H1 (cell line): Measurements from ENCODE around the gene VSTM4. TPM values are rescaled to one million over a fixed set of nuclear protein-coding genes. Genes with fewer than 3 reads are reported as not detected.

ENCODE experiments used
- CTCF ChIA-PET: fragments of 300-600 bp; sonication (Branson Sonifier 250); formaldehyde crosslinking; loops from one replicate; lab custom pipeline; 2021; ENCODE audit not compliant: partially characterized antibody; lab: Charles Lee
- POLR2A ChIA-PET: fragments of 300-600 bp; sonication (Branson Sonifier 250); formaldehyde crosslinking; loops from one replicate; lab custom pipeline; 2021; ENCODE audit warnings: inconsistent platforms; ENCODE audit not compliant: partially characterized antibody; lab: Charles Lee
- DNase-seq, 2 experiments: peaks; one replicate each; pipeline versions ENCODE4 v3.0.0 to v3.0.0-alpha.2; 2010 to 2022; ENCODE audit warnings: low spot score in 2 of 2, low read depth in 1 of 2, mixed read lengths in 1 of 2
- FAIRE-seq: peaks from 2 replicates; lab custom pipeline; 2011; peaks lifted over from hg19 to GRCh38; lab: Jason Lieb, UNC
- H2AFZ ChIP-seq: 2 replicates; pipeline ENCODE4 v1.8.1; 2012; ENCODE audit warnings: low read length, inconsistent platforms
- H2AK5ac ChIP-seq: 2 replicates; pipeline ENCODE4 v1.6.1; 2013; ENCODE audit warnings: low read depth, low read length
- H2BK120ac ChIP-seq: replicated peaks from 2 replicates; pipeline ENCODE3; 2013; ENCODE audit warnings: low read depth, low read length, inconsistent platforms
- H2BK12ac ChIP-seq: 2 replicates; pipeline ENCODE4 v1.6.1; 2013; ENCODE audit warnings: low read depth, low read length
- H2BK15ac ChIP-seq: 2 replicates; pipeline ENCODE4 v1.6.1; 2013; ENCODE audit warnings: low read length
- H2BK20ac ChIP-seq: 2 replicates; pipeline ENCODE4 v1.6.1; 2013; ENCODE audit warnings: low read length
- H2BK5ac ChIP-seq: 2 replicates; pipeline ENCODE4 v1.6.1; 2013; ENCODE audit warnings: low read depth, low read length
- H3K14ac ChIP-seq: 2 replicates; pipeline ENCODE4 v1.6.1; 2013; ENCODE audit warnings: inconsistent platforms; ENCODE audit not compliant: insufficient read length
- H3K18ac ChIP-seq: 2 replicates; pipeline ENCODE4 v1.6.1; 2013; ENCODE audit warnings: low read length; ENCODE audit errors: extremely low read depth
- H3K23ac ChIP-seq: 2 replicates; pipeline ENCODE4 v1.6.1; 2013; ENCODE audit warnings: inconsistent platforms; ENCODE audit not compliant: insufficient read length
- H3K23me2 ChIP-seq: 2 replicates; pipeline ENCODE4 v1.6.1; 2013; ENCODE audit warnings: low read depth, low read length
- H3K27ac ChIP-seq: 2 replicates; pipeline ENCODE4 v1.6.1; 2011; ENCODE audit warnings: low read depth, low read length, inconsistent platforms
- H3K27me3 ChIP-seq, 4 experiments: replicated peaks in 1 of 4; 1 replicate in 1 of 4; 2 replicates in 3 of 4; pipeline versions ENCODE4 v1.6.1 to v1.8.1; 2011 to 2013; ENCODE audit warnings: low read length in 3 of 4, mild to moderate bottlenecking in 3 of 4, inconsistent platforms in 2 of 4, mixed read lengths in 2 of 4, moderate library complexity in 1 of 4; ENCODE audit not compliant: control insufficient read depth in 3 of 4, insufficient read depth in 3 of 4; ENCODE audit errors: extremely low read depth in 1 of 4
- H3K36me3 ChIP-seq, 4 experiments: 2 replicates each; pipeline versions ENCODE4 v1.6.1 to v1.8.1; 2011 to 2013; ENCODE audit warnings: mild to moderate bottlenecking in 4 of 4, low read length in 3 of 4, moderate library complexity in 2 of 4, control low read depth in 1 of 4, inconsistent platforms in 1 of 4; ENCODE audit not compliant: insufficient read depth in 4 of 4, control insufficient read depth in 2 of 4
- H3K4ac ChIP-seq: replicated peaks from 2 replicates; pipeline ENCODE3; 2013; ENCODE audit warnings: low read length, low read depth, mixed read lengths, inconsistent platforms; ENCODE audit not compliant: insufficient read length
- H3K4me1 ChIP-seq, 4 experiments: replicated peaks in 1 of 4; 1 replicate in 1 of 4; 2 replicates in 3 of 4; pipeline versions ENCODE4 v1.6.1 to v1.8.1; 2011 to 2013; ENCODE audit warnings: low read length in 3 of 4, inconsistent platforms in 2 of 4, mixed read lengths in 1 of 4; ENCODE audit not compliant: insufficient read depth in 4 of 4, control insufficient read depth in 3 of 4
- H3K4me2 ChIP-seq, 2 experiments: 2 replicates each; pipeline versions ENCODE4 v1.6.1 to v1.8.1; 2011 to 2013; ENCODE audit warnings: low read depth in 2 of 2, low read length in 2 of 2, control low read depth in 1 of 2, inconsistent platforms in 1 of 2, mild to moderate bottlenecking in 1 of 2; ENCODE audit not compliant: insufficient read depth in 1 of 2
- H3K4me3 ChIP-seq, 4 experiments: fragments of 200-600, 300-600 bp in 1 of 4; sonication (generic), shearing (Covaris generic), sonication (Bioruptor Twin) in 1 of 4; 2 replicates each; pipeline versions ENCODE4 v1.5.1 to v1.8.1; 2011 to 2016; ENCODE audit warnings: low read length in 4 of 4, low read depth in 3 of 4, control low read depth in 2 of 4, inconsistent platforms in 2 of 4, mild to moderate bottlenecking in 2 of 4, mixed read lengths in 1 of 4, moderate library complexity in 1 of 4; ENCODE audit not compliant: insufficient read depth in 2 of 4; ENCODE audit errors: extremely low read depth in 1 of 4
- H3K56ac ChIP-seq: replicated peaks from 2 replicates; pipeline ENCODE3; 2013; ENCODE audit warnings: low read depth, mild to moderate bottlenecking, mixed read lengths, low read length, inconsistent platforms; ENCODE audit not compliant: insufficient read length
- H3K79me1 ChIP-seq: 2 replicates; pipeline ENCODE4 v1.6.1; 2013; ENCODE audit warnings: low read depth, low read length, control low read depth
- H3K79me2 ChIP-seq, 2 experiments: 2 replicates each; pipeline versions ENCODE4 v1.6.1 to v1.8.1; 2012 to 2013; ENCODE audit warnings: low read length in 2 of 2, mild to moderate bottlenecking in 2 of 2, inconsistent platforms in 1 of 2; ENCODE audit not compliant: insufficient read depth in 2 of 2, control insufficient read depth in 1 of 2
- H3K9ac ChIP-seq, 4 experiments: replicated peaks in 1 of 4; 1 replicate in 1 of 4; 2 replicates in 3 of 4; pipeline versions ENCODE4 v1.6.1 to v1.8.1; 2011 to 2013; ENCODE audit warnings: low read depth in 3 of 4, low read length in 3 of 4, control low read depth in 2 of 4, mild to moderate bottlenecking in 2 of 4, moderate library complexity in 2 of 4, inconsistent platforms in 1 of 4; ENCODE audit errors: extremely low read depth in 1 of 4
- H3K9me3 ChIP-seq, 2 experiments: 2 replicates each; pipeline versions ENCODE4 v1.6.1 to v1.8.1; 2012 to 2013; ENCODE audit warnings: mild to moderate bottlenecking in 2 of 2, moderate library complexity in 2 of 2, control low read depth in 1 of 2, inconsistent platforms in 1 of 2, low read depth in 1 of 2, low read length in 1 of 2, mixed read lengths in 1 of 2; ENCODE audit not compliant: insufficient read depth in 2 of 2
- H4K20me1 ChIP-seq, 2 experiments: replicated peaks in 1 of 2; 2 replicates each; pipeline versions ENCODE3 to v1.8.1; 2011 to 2013; ENCODE audit warnings: inconsistent platforms in 2 of 2, low read length in 2 of 2, mild to moderate bottlenecking in 1 of 2; ENCODE audit not compliant: insufficient read depth in 2 of 2, control insufficient read depth in 1 of 2
- H4K5ac ChIP-seq: 2 replicates; pipeline ENCODE4 v1.6.1; 2013; ENCODE audit warnings: low read length, low read depth, mixed read lengths, inconsistent platforms; ENCODE audit not compliant: insufficient read length
- H4K8ac ChIP-seq: 2 replicates; pipeline ENCODE4 v1.8.0; 2013; ENCODE audit warnings: mild to moderate bottlenecking, moderate library complexity, low read length, inconsistent platforms; ENCODE audit not compliant: insufficient read depth; ENCODE audit errors: extremely low read depth
- H4K91ac ChIP-seq: replicated peaks from 2 replicates; pipeline ENCODE3; 2013; ENCODE audit warnings: low read length, mixed read lengths, inconsistent platforms; ENCODE audit not compliant: insufficient read length
- CBX8 ChIP-seq: fragments of 300-800, 300-1000 bp; sonication (generic); IDR thresholded peaks from 2 replicates; pipeline ENCODE4 v1.7.1; 2016; ENCODE audit warnings: low read depth, low read length, borderline replicate concordance
- CHD1 ChIP-seq: IDR thresholded peaks from 2 replicates; pipeline ENCODE4 v1.6.1; 2012; ENCODE audit warnings: low read depth, low read length, improper control_type of control experiment
- CHD2 ChIP-seq: IDR thresholded peaks from 2 replicates; pipeline ENCODE4 v1.6.1; 2012; ENCODE audit warnings: low read length, improper control_type of control experiment
- EZH2 ChIP-seq: fragments of 200-600 bp; sonication (generic); IDR thresholded peaks from 2 replicates; pipeline ENCODE4 v1.7.1; 2012; ENCODE audit warnings: low read depth, mild to moderate bottlenecking, moderate library complexity, low read length, inconsistent platforms; ENCODE audit not compliant: severe bottlenecking
- HDAC2 ChIP-seq, 2 experiments: fragments of 300-600 bp in 1 of 2; sonication (generic) in 1 of 2; IDR thresholded peaks; 2 replicates each; pipeline ENCODE4 v1.6.1; 2011 to 2012; ENCODE audit warnings: low read depth in 2 of 2, low read length in 2 of 2, mild to moderate bottlenecking in 2 of 2, moderate library complexity in 2 of 2, borderline replicate concordance in 1 of 2, inconsistent platforms in 1 of 2
- HDAC6 ChIP-seq: IDR thresholded peaks from one replicate; pipeline ENCODE4 v1.7.1; 2012; ENCODE audit warnings: low read depth, mild to moderate bottlenecking, inconsistent platforms, low read length, moderate library complexity
- MAFK ChIP-seq: IDR thresholded peaks from 2 replicates; pipeline ENCODE4 v1.6.1; 2012; ENCODE audit warnings: low read depth, mild to moderate bottlenecking, improper control_type of control experiment, low read length
- RAD21 ChIP-seq, 2 experiments: IDR thresholded peaks in 1 of 2; conservative IDR thresholded peaks in 1 of 2; 2 replicates each; pipeline ENCODE4 v1.6.1; 2011; ENCODE audit warnings: low read depth in 2 of 2, low read length in 2 of 2, improper control_type of control experiment in 1 of 2, inconsistent platforms in 1 of 2, mild to moderate bottlenecking in 1 of 2, moderate library complexity in 1 of 2
- SIN3A ChIP-seq, 2 experiments: IDR thresholded peaks in 1 of 2; conservative IDR thresholded peaks in 1 of 2; 2 replicates each; pipeline ENCODE4 v1.6.1; 2011 to 2012; ENCODE audit warnings: low read length in 2 of 2, improper control_type of control experiment in 1 of 2, low read depth in 1 of 2, mild to moderate bottlenecking in 1 of 2
- USF2 ChIP-seq: IDR thresholded peaks from 2 replicates; pipeline ENCODE4 v1.6.1; 2011; ENCODE audit warnings: low read length, improper control_type of control experiment
- WGBS, 2 experiments: shearing (Covaris generic) in 1 of 2; methylation state at CpG; one replicate each; pipeline versions ENCODE4 v1.1.6 to v1.1.7; 2013 to 2015; ENCODE audit warnings: low lambda C conversion rate in 2 of 2, mixed read lengths in 2 of 2, inconsistent platforms in 1 of 2, low coverage in 1 of 2, missing lambda C conversion rate in 1 of 2; ENCODE audit not compliant: insufficient replicate concordance in 2 of 2, insufficient coverage in 1 of 2, insufficient read length in 1 of 2; ENCODE audit errors: extremely low coverage in 1 of 2, missing lambda C conversion rate in 1 of 2; 5-methylcytosine and 5-hydroxymethylcytosine counted together
- polyA plus RNA-seq, 7 experiments: library from polyadenylated mRNA; depleted of rRNA in 3 of 7; stranded (reverse) in 5 of 7; unstranded in 2 of 7; fragments of >200 nt in 5 of 7; fragments of 200-250 nt in 2 of 7; gene quantifications; 1 replicate in 5 of 7; 2 replicates in 1 of 7; 4 replicates in 1 of 7; pipeline versions ENCODE4 v1.2.1 to v1.2.3, GENCODE V29; 2011 to 2013; ENCODE audit warnings: missing spikeins in 2 of 7, mixed read lengths in 2 of 7
- total RNA-seq: library from RNA; stranded (reverse); fragmentation: NEBNext Ultra II Directional; extraction: Animal tissue kit (Norgen Biotek cat#: 25700); gene quantifications from 2 replicates; pipeline ENCODE4 v1.2.1, GENCODE V29; 2021

VSTM4 gene
- total and polyA plus RNA-seq, 2 of the 8 experiments (the other 6 are each of a cell fraction or from before 2014, with no cell fraction given) = 0.48 to 0.73 TPM

DNA sequence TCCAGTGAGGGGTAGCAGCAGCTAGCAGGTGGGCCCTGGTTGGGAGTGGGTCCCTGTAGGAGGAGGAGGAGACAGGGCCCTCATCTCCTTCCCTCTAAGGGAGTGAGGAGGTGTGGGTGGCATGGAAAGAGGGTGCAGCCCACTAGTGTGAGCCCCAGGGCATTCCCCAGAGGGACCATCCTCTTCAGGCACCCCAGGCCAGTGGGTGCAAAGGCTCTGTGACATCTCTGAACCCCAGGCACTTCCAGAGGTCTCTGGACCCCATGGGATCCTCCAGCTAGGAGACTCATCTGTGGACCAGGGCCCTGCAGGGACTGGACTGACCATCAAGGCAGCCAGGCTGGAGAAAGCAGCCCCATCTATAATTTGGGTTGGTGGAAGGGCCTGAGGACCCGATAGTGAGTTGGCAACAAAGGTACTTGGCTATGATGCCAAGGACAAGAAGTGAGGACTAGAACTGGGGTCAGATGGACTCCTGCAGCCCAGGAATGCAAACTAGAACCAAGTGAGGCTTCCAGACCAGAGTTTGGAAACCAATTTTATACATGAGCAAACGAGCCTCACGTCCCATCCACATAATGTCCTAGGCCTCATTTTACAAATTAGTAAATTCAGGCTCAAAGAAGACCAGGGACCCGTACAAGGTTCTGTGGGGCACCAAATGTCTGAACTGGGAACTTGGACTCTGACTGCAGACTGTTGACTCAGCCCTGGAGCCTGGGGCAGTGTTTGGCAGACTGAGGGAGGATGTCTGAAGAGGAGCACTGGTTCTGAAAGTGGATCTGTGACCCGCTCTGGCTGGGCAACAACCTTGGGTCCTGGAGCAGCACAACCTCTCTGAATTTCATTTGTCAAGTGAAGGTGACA, 1.4 kb upstream of the VSTM4 start:
- DNase-seq (no peak), FAIRE-seq (no peak)
- Histone ChIP-seq H3K14ac (no peak overlapping the region), H2AFZ (no peak overlapping the region; the same call in 1 of the 2 replicates), H2BK120ac (no peak overlapping the region), H2AK5ac (no peak overlapping the region), H3K79me2 (no peaks in the 10 kb centered on the region), H3K4ac (no peak overlapping the region), H3K9ac (no peak overlapping the region), H2BK20ac (no peak overlapping the region), H3K4me2 (no peak overlapping the region), H3K27ac (no peak overlapping the region), H4K8ac (no peak overlapping the region), H3K18ac (no peak overlapping the region), H2BK15ac (no peak overlapping the region), H3K9me3 (no peaks in the 10 kb centered on the region), H2BK5ac (no peak overlapping the region), H3K23me2 (peaks cover 3% of the 10 kb centered on the region; the same call in 1 of the 2 replicates), H3K56ac (no peak overlapping the region), H3K4me3 (no peak overlapping the region), H3K23ac (no peak overlapping the region), H3K36me3 (no peaks in the 10 kb centered on the region), H3K27me3 (peaks cover 0 to 13% (median 6%) of the 10 kb centered on the region in 4 experiments; a peak in 5 of 7 replicates), H3K4me1 (no peaks in the 10 kb centered on the region), H4K91ac (no peak overlapping the region), H3K79me1 (no peaks in the 10 kb centered on the region), H4K5ac (no peak overlapping the region), H2BK12ac (no peak overlapping the region), H4K20me1 (no peaks in the 10 kb centered on the region)
- WGBS, 2 experiments = 95% methylated on average over 5 of the region's 5 CpGs; no CpG with 5 or more reads in 1 of the 2 experiments
- POLR2A ChIA-PET = no interaction called here
- CTCF ChIA-PET = interaction anchor here (0.6 to 1.4 kb wide), 2 partner anchors 32 to 48 kb away, joined by 3 to 4 read pairs; no protein-coding TSS in a partner anchor
- TF ChIP-seq SIN3A (conservative IDR thresholded peaks at IDR 0.05 in 1 of 2, IDR thresholded peaks at IDR 0.05 in 1 of 2; ENCODE audit: low read depth in 1 of 2, low read length in 2 of 2) = no peak
- no peak for TF ChIP-seq EZH2
- no peak for TF ChIP-seq HDAC6
- no peak for TF ChIP-seq HDAC2 (IDR thresholded peaks at IDR 0.05; ENCODE audit: borderline replicate concordance in 1 of 2, low read depth in 2 of 2, low read length in 2 of 2)
- TF ChIP-seq CHD1 = no peak
- no peak for TF ChIP-seq RAD21 (IDR thresholded peaks at IDR 0.05 in 1 of 2, conservative IDR thresholded peaks at IDR 0.05 in 1 of 2; ENCODE audit: low read depth in 2 of 2, low read length in 2 of 2)
- TF ChIP-seq CBX8 = no peak
- TF ChIP-seq USF2 = no peak
- TF ChIP-seq CHD2 = no peak
- no peak for TF ChIP-seq MAFK
